ENCODE results near the gene BARX1. TPM values are rescaled to one million over a fixed set of nuclear protein-coding genes. Genes with fewer than 3 reads are reported as not detected.

BARX1 gene
- polyA plus RNA-seq, 1 donor from 2014 or later = not detected

GRCh38 chr9:93968451-93969327, 13.5 kb upstream of the BARX1 start:
- Histone ChIP-seq H3K9ac (ENCODE audit: low read length) (no peak overlapping the region), H3K27ac (ENCODE audit: low read length) (no peak overlapping the region), H3K27me3 (ENCODE audit: insufficient read depth, low read depth, low read length) (no peaks in the 10 kb centered on the region), H3K79me2 (replicated peaks; ENCODE audit: insufficient read depth, low read length) (no peaks in the 10 kb centered on the region), H2AFZ (ENCODE audit: low read depth, low read length) (no peak overlapping the region), H4K20me1 (ENCODE audit: insufficient read depth) (no peaks in the 10 kb centered on the region), H3K4me3 (ENCODE audit: low read length) (no peak overlapping the region), H3K9me2 (ENCODE audit: insufficient read depth, low read length) (no peaks in the 10 kb centered on the region), H3K4me2 (ENCODE audit: low read length) (no peak overlapping the region), H3K9me3 (ENCODE audit: low read length) (no peaks in the 10 kb centered on the region), H3F3A (ENCODE audit: insufficient read depth, low read length, poor library complexity, severe bottlenecking) (no peaks in the 10 kb centered on the region), H3K36me3 (ENCODE audit: insufficient read depth, low read length) (no peaks in the 10 kb centered on the region)
- TF ChIP-seq POLR2AphosphoS5 (IDR thresholded peaks at IDR 0.05) (no peak), RAD21 (conservative IDR thresholded peaks at IDR 0.05) (no peak), CTCF (IDR thresholded peaks at IDR 0.05; ENCODE audit: poor library complexity, severe bottlenecking) (no peak), MXI1 (conservative IDR thresholded peaks at IDR 0.05; ENCODE audit: poor library complexity, severe bottlenecking) (no peak), EP300 (conservative IDR thresholded peaks at IDR 0.05; ENCODE audit: poor library complexity, severe bottlenecking) (no peak), REST (IDR thresholded peaks at IDR 0.05; ENCODE audit: borderline replicate concordance) (no peak), SMC3 (conservative IDR thresholded peaks at IDR 0.05; ENCODE audit: poor library complexity) (no peak), TAF1 (IDR thresholded peaks at IDR 0.05; ENCODE audit: low read depth) (no peak), EZH2 (IDR thresholded peaks at IDR 0.05; ENCODE audit: borderline replicate concordance, insufficient read depth, low read length, poor library complexity, severe bottlenecking) (no peak)

DNA sequence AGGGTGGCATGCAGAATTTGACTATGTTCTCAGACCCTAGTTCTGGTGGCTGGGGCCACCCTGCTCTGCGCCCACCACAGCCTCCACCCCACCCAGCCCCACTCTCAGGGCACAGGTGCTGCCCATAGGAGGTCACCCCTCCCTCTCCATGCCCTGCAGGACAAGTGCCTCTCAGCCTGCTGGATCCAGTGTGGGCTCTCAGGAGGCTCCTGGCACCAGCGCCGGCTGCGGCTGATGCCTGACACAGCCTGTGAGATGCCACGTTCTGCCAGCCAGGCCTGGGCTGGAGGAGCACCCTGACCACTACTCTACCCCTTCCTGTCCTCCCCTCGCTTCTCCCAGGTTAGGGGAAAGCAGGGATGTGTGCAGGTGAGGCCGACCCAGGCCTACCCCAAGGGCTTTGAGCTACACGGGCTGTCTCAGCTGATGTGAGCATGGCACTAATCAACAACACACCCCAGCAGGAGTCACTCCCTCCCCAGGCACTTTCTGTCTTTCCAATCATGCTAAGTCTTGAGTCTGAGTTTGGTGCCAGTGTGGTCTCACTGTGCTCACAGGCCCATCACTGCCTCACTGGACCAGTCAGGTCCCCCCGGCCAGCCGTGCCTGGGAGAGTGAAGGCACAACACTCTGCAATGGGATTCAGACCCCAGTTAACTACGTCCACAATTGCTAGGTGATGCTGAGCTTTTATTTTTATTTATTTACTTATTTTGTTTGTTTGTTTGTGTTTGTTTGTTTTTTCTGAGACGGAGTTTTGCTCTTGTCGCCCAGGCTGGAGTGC, 12.1 kb upstream of the BARX1 start:
- Histone ChIP-seq H3F3A (ENCODE audit: insufficient read depth, low read length, poor library complexity, severe bottlenecking) (no peaks in the 10 kb centered on the region), H2AFZ (ENCODE audit: low read depth, low read length) (no peak overlapping the region), H4K20me1 (ENCODE audit: insufficient read depth) (no peaks in the 10 kb centered on the region), H3K36me3 (ENCODE audit: insufficient read depth, low read length) (no peaks in the 10 kb centered on the region), H3K27me3 (ENCODE audit: insufficient read depth, low read depth, low read length) (peaks cover 6% of the 10 kb centered on the region), H3K9ac (ENCODE audit: low read length) (no peak overlapping the region), H3K79me2 (replicated peaks; ENCODE audit: insufficient read depth, low read length) (no peaks in the 10 kb centered on the region), H3K4me3 (ENCODE audit: low read length) (no peak overlapping the region), H3K27ac (ENCODE audit: low read length) (no peak overlapping the region), H3K9me3 (ENCODE audit: low read length) (no peaks in the 10 kb centered on the region), H3K9me2 (ENCODE audit: insufficient read depth, low read length) (no peaks in the 10 kb centered on the region), H3K4me2 (ENCODE audit: low read length) (no peak overlapping the region)
- TF ChIP-seq EP300 (conservative IDR thresholded peaks at IDR 0.05; ENCODE audit: poor library complexity, severe bottlenecking) (no peak), REST (IDR thresholded peaks at IDR 0.05; ENCODE audit: borderline replicate concordance) (no peak), EZH2 (IDR thresholded peaks at IDR 0.05; ENCODE audit: borderline replicate concordance, insufficient read depth, low read length, poor library complexity, severe bottlenecking) (no peak), MXI1 (conservative IDR thresholded peaks at IDR 0.05; ENCODE audit: poor library complexity, severe bottlenecking) (no peak), CTCF (IDR thresholded peaks at IDR 0.05; ENCODE audit: poor library complexity, severe bottlenecking) (no peak), RAD21 (conservative IDR thresholded peaks at IDR 0.05) (no peak), POLR2AphosphoS5 (IDR thresholded peaks at IDR 0.05) (no peak), SMC3 (conservative IDR thresholded peaks at IDR 0.05; ENCODE audit: poor library complexity) (no peak), TAF1 (IDR thresholded peaks at IDR 0.05; ENCODE audit: low read depth) (no peak)

Measured in neural cell (in vitro differentiated cells).